GM12878 (cell line): ENCODE data around the gene RBBP4. TPM values are rescaled to one million over a fixed set of nuclear protein-coding genes. Genes with fewer than 3 reads are reported as not detected.

Experiments used
- ATAC-seq: fragments of 200-7000 bp; cut with Tn5 transposase; 3 replicates; pipeline ENCODE4 v1.9.1; 2020; ENCODE audit warnings: mild to moderate bottlenecking, moderate library complexity
- BruUV-seq: library from RNA; stranded (reverse); fragments of 400-500 nt; replicated peaks from 2 replicates; lab custom pipeline; 2021; lab: Mats Ljungman, UMichigan
- CTCF ChIA-PET: fragments of 300-600 bp; sonication (Branson Sonifier 250); formaldehyde crosslinking; extraction: SDS; loops from one replicate; lab custom pipeline; 2021; ENCODE audit warnings: inconsistent platforms; lab: Yijun Ruan, JAX
- POLR2A ChIA-PET: fragments of 350-600 bp; formaldehyde crosslinking; extraction: SDS; loops from one replicate; lab custom pipeline; 2021; ENCODE audit warnings: inconsistent platforms; lab: Charles Lee
- RAD21 ChIA-PET: fragments of 300-600 bp; sonication (Branson Sonifier 250); formaldehyde crosslinking; loops from one replicate; lab custom pipeline; 2023; ENCODE audit warnings: antibody characterized with exemption; ENCODE audit not compliant: unreplicated experiment; lab: Charles Lee
- SMC1A ChIA-PET: fragments of 300-600 bp; sonication (Branson Sonifier 250); formaldehyde crosslinking; loops from one replicate; lab custom pipeline; 2023; ENCODE audit not compliant: unreplicated experiment, uncharacterized antibody; lab: Charles Lee
- DNase-seq: peaks from one replicate; pipeline ENCODE4 v3.0.0-alpha.2; 2011; ENCODE audit warnings: low read depth, low spot score
- FAIRE-seq: peaks from 3 replicates; lab custom pipeline; 2011; peaks lifted over from hg19 to GRCh38; lab: Jason Lieb, UNC
- H2AFZ ChIP-seq: 2 replicates; pipeline ENCODE4 v1.6.0; 2011; ENCODE audit warnings: low read depth, low read length, control low read depth; ENCODE audit not compliant: control insufficient read depth
- H3K27ac ChIP-seq: 2 replicates; pipeline ENCODE4 v1.5.1; 2011; ENCODE audit warnings: control low read depth; ENCODE audit not compliant: control insufficient read depth, insufficient read depth
- H3K27me3 ChIP-seq, 2 experiments: replicated peaks in 1 of 2; 2 replicates each; pipeline versions ENCODE4 v1.6.0 to v1.6.1; 2011; ENCODE audit warnings: low read length in 1 of 2; ENCODE audit not compliant: control insufficient read depth in 2 of 2, insufficient read depth in 2 of 2
- H3K36me3 ChIP-seq, 2 experiments: 2 replicates each; pipeline ENCODE4 v1.5.1; 2011; ENCODE audit warnings: low read length in 1 of 2; ENCODE audit not compliant: control insufficient read depth in 2 of 2, insufficient read depth in 2 of 2
- H3K4me1 ChIP-seq: 2 replicates; pipeline ENCODE4 v1.6.1; 2011; ENCODE audit warnings: mild to moderate bottlenecking, low read length, moderate library complexity, mixed read lengths; ENCODE audit not compliant: control insufficient read depth, insufficient read depth
- H3K4me2 ChIP-seq: 2 replicates; pipeline ENCODE4 v1.6.0; 2011; ENCODE audit warnings: control low read depth; ENCODE audit not compliant: control insufficient read depth, insufficient read depth
- H3K4me3 ChIP-seq: fragments of 200-600 bp; sonication (generic); 2 replicates; pipeline ENCODE4 v1.5.1; 2016
- H3K79me2 ChIP-seq: 2 replicates; pipeline ENCODE4 v1.6.0; 2011; ENCODE audit warnings: low read length; ENCODE audit not compliant: control insufficient read depth, insufficient read depth
- H3K9ac ChIP-seq: 2 replicates; pipeline ENCODE4 v1.8.0; 2011; ENCODE audit warnings: low read length, control low read depth, mixed read lengths; ENCODE audit not compliant: control insufficient read depth, insufficient read depth
- H3K9me3 ChIP-seq: replicated peaks from 3 replicates; pipeline ENCODE4 v1.5.1; 2011; ENCODE audit warnings: mild to moderate bottlenecking, low read length; ENCODE audit not compliant: control insufficient read depth, insufficient read depth
- H4K20me1 ChIP-seq: 2 replicates; pipeline ENCODE4 v1.6.0; 2011; ENCODE audit not compliant: control insufficient read depth, insufficient read depth
- ATF7 ChIP-seq: fragments of 450-650 bp; IDR thresholded peaks from 2 replicates; pipeline ENCODE4 v1.6.1; 2016; ENCODE audit warnings: low read depth, mild to moderate bottlenecking
- BHLHE40 ChIP-seq, 2 experiments: fragments of 450-650 bp in 1 of 2; IDR thresholded peaks; 2 replicates each; pipeline ENCODE4 v1.6.1; 2011 to 2017; ENCODE audit warnings: low read depth in 2 of 2, borderline replicate concordance in 1 of 2, improper control_type of control experiment in 1 of 2, low read length in 1 of 2, mild to moderate bottlenecking in 1 of 2
- BMI1 ChIP-seq: fragments of 450-650 bp; IDR thresholded peaks from 2 replicates; pipeline ENCODE4 v1.6.1; 2016; ENCODE audit warnings: mild to moderate bottlenecking, moderate library complexity, borderline replicate concordance
- CBFB ChIP-seq: IDR thresholded peaks from 2 replicates; pipeline ENCODE4 v1.6.1; 2016; ENCODE audit warnings: antibody characterized with exemption, low read depth
- CBX3 ChIP-seq: fragments of 200-600 bp; sonication (generic); IDR thresholded peaks from 2 replicates; pipeline ENCODE4 v1.6.1; 2016; ENCODE audit warnings: low read depth, borderline replicate concordance
- CHD1 ChIP-seq: IDR thresholded peaks from 2 replicates; pipeline ENCODE4 v1.6.1; 2012; ENCODE audit warnings: low read depth, low read length, improper control_type of control experiment
- EGR1 ChIP-seq, 2 experiments: IDR thresholded peaks; 1 replicate in 1 of 2; 2 replicates in 1 of 2; pipeline ENCODE4 v1.6.1; 2011 to 2012; ENCODE audit warnings: low read depth in 2 of 2, low read length in 2 of 2, borderline replicate concordance in 1 of 2, mild to moderate bottlenecking in 1 of 2, moderate library complexity in 1 of 2
- EP300 ChIP-seq, 2 experiments: fragments of 150-350 bp in 1 of 2; IDR thresholded peaks; 2 replicates each; pipeline ENCODE4 v1.6.1; 2011 to 2012; ENCODE audit warnings: low read depth in 2 of 2, low read length in 2 of 2, borderline replicate concordance in 1 of 2, improper control_type of control experiment in 1 of 2, inconsistent platforms in 1 of 2; ENCODE audit not compliant: control insufficient read depth in 1 of 2
- IKZF1 ChIP-seq: fragments of 450-650 bp; conservative IDR thresholded peaks from 2 replicates; pipeline ENCODE4 v1.6.1; 2017; ENCODE audit warnings: antibody characterized with exemption, mild to moderate bottlenecking
- IRF4 ChIP-seq: IDR thresholded peaks from 2 replicates; pipeline ENCODE4 v1.6.1; 2011; ENCODE audit warnings: low read depth, low read length
- LARP7 ChIP-seq: fragments of 450-650 bp; IDR thresholded peaks from 2 replicates; pipeline ENCODE4 v1.6.1; 2017; ENCODE audit warnings: mild to moderate bottlenecking
- MEF2B ChIP-seq: fragments of 450-650 bp; IDR thresholded peaks from 2 replicates; pipeline ENCODE4 v1.6.1; 2018; ENCODE audit warnings: mild to moderate bottlenecking, moderate library complexity; ENCODE audit not compliant: partially characterized antibody, poor library complexity, severe bottlenecking
- NR2F1 ChIP-seq: fragments of 450-650 bp; conservative IDR thresholded peaks from 2 replicates; pipeline ENCODE4 v1.6.1; 2017; ENCODE audit warnings: mild to moderate bottlenecking
- RAD51 ChIP-seq: fragments of 450-650 bp; IDR thresholded peaks from 2 replicates; pipeline ENCODE4 v1.6.1; 2016; ENCODE audit warnings: moderate library complexity, mild to moderate bottlenecking, inconsistent platforms
- RELB ChIP-seq: fragments of 450-650 bp; IDR thresholded peaks from 2 replicates; pipeline ENCODE4 v1.6.1; 2017; ENCODE audit warnings: low read depth, mild to moderate bottlenecking, moderate library complexity
- RUNX3 ChIP-seq: IDR thresholded peaks from 2 replicates; pipeline ENCODE4 v1.6.1; 2012; ENCODE audit warnings: low read length, inconsistent platforms
- SIN3A ChIP-seq: IDR thresholded peaks from 2 replicates; pipeline ENCODE4 v1.6.1; 2012; ENCODE audit warnings: low read depth, low read length, improper control_type of control experiment
- SIX5 ChIP-seq: IDR thresholded peaks from 2 replicates; pipeline ENCODE4 v1.6.1; 2011; ENCODE audit warnings: mild to moderate bottlenecking, low read depth, low read length, moderate library complexity; ENCODE audit not compliant: severe bottlenecking
- SP1 ChIP-seq: IDR thresholded peaks from one replicate; pipeline ENCODE4 v1.6.1; 2011; ENCODE audit warnings: low read depth, low read length
- STAT3 ChIP-seq: IDR thresholded peaks from 2 replicates; pipeline ENCODE4 v1.6.1; 2011; ENCODE audit warnings: low read depth, low read length, improper control_type of control experiment
- TCF12 ChIP-seq: IDR thresholded peaks from 2 replicates; pipeline ENCODE4 v1.6.1; 2011; ENCODE audit warnings: low read depth, mild to moderate bottlenecking, low read length
- ZNF384 ChIP-seq: IDR thresholded peaks from 2 replicates; pipeline ENCODE4 v1.6.1; 2012; ENCODE audit warnings: low read depth, mild to moderate bottlenecking, low read length, improper control_type of control experiment, borderline replicate concordance
- WGBS: methylation state at CpG from one replicate; pipeline ENCODE4 v1.1.6; 2016; ENCODE audit warnings: low lambda C conversion rate; ENCODE audit not compliant: insufficient replicate concordance, insufficient coverage; ENCODE audit errors: missing lambda C conversion rate; 5-methylcytosine and 5-hydroxymethylcytosine counted together
- in situ Hi-C: fragments of 300-500 bp; cut with MboI; formaldehyde crosslinking; loops from 9 replicates; pipeline ENCODE4 v1.14.3; 2018; ENCODE audit warnings: mixed read lengths
- intact Hi-C: fragments of 100-400 bp; cut with micrococcal nuclease; formaldehyde crosslinking; loops from one replicate; pipeline ENCODE4 v1.14.2; 2022; ENCODE audit not compliant: unreplicated experiment
- polyA plus RNA-seq, 11 experiments: library from polyadenylated mRNA; depleted of rRNA in 4 of 11; unstranded in 6 of 11; stranded (reverse) in 5 of 11; fragments of >200 nt; fragmentation: Nextera tagmentation in 4 of 11; fragmentation: Illumina TruSeq in 1 of 11; extraction: Ambion mirVana in 4 of 11; extraction: Trizol in 1 of 11; gene quantifications; 1 replicate in 1 of 11; 2 replicates in 10 of 11; pipeline versions ENCODE4 v1.2.1 to v1.2.3, GENCODE V29; 2011 to 2016; ENCODE audit warnings: inconsistent platforms in 2 of 11, missing spikeins in 2 of 11, low read depth in 1 of 11
- total RNA-seq, 4 experiments: library from RNA; depleted of rRNA in 3 of 4; stranded (reverse); fragments of >200 nt in 3 of 4; fragmentation: Illumina TruSeq in 1 of 4; extraction: Trizol in 1 of 4; gene quantifications; 2 replicates each; pipeline versions ENCODE4 v1.2.1 to v1.2.3, GENCODE V29; 2013 to 2021
- TF ChIP-seq, protein P1 (sequence below): IDR thresholded peaks from 2 replicates; pipeline ENCODE4 v1.6.1; 2012; ENCODE audit warnings: low read depth, low read length, improper control_type of control experiment

The RBBP4 gene
- total and polyA plus RNA-seq, 10 of the 15 experiments (the other 5 are each of a cell fraction or from before 2014, with no cell fraction given), result 120 to 357 (median 231) TPM

- Histone ChIP-seq H3K79me2 (no peaks in the 10 kb centered on the region), H3K9me3 (no peaks in the 10 kb centered on the region), H4K20me1 (no peaks in the 10 kb centered on the region), H3K4me1 (peaks cover 7% of the 10 kb centered on the region), H3K27me3 (no peaks in the 10 kb centered on the region; a peak in 1 of 4 replicates), H3K36me3 (no peaks in the 10 kb centered on the region), H3K27ac (no peak overlapping the region), H3K4me3 (no peak overlapping the region), H3K4me2 (0 out of 2 replicates have a peak overlapping the region, but pooled peaks have one; percentile 9), H3K9ac (no peak overlapping the region), H2AFZ (no peak overlapping the region)
- BruUV-seq, result no TSS peak
- peak; percentile 84 for ATAC-seq
- in situ Hi-C loops (no loop called here), intact Hi-C loops (no loop called here)
- RAD21 ChIA-PET, result interaction anchor here (0.8 to 1.3 kb wide), 3 partner anchors 21 to 213 kb away, joined by 3 to 9 read pairs (median 3); no protein-coding TSS in a partner anchor
- CTCF ChIA-PET, result interaction anchor here (0.8 to 2.6 kb wide), 6 partner anchors 9 to 39 kb away, joined by 3 to 12 read pairs (median 6); no protein-coding TSS in a partner anchor
- no peak for FAIRE-seq
- POLR2A ChIA-PET, result interaction anchor here (0.5 to 0.8 kb wide), 3 partner anchors 16 to 40 kb away, joined by 3 to 5 read pairs (median 4); no protein-coding TSS in a partner anchor
- SMC1A ChIA-PET, result interaction anchor here (0.6 to 1.7 kb wide), 5 partner anchors 21 to 42 kb away, joined by 3 to 8 read pairs (median 3); no protein-coding TSS in a partner anchor
- no peak for DNase-seq
- 11% methylated on average over 9 of the region's 9 CpGs for WGBS
- no peak for TF ChIP-seq CBX3
- TF ChIP-seq EGR1 (IDR thresholded peaks at IDR 0.05; ENCODE audit: borderline replicate concordance in 1 of 2, low read depth in 2 of 2, low read length in 2 of 2), result peak in 1 of 2 experiments; percentile 61; a peak in 1 of 3 replicates
- no peak for TF ChIP-seq CBFB
- no peak for TF ChIP-seq MEF2B
- TF ChIP-seq RELB, result no peak
- TF ChIP-seq, protein P1, sequence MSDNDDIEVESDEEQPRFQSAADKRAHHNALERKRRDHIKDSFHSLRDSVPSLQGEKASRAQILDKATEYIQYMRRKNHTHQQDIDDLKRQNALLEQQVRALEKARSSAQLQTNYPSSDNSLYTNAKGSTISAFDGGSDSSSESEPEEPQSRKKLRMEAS, result no peak
- 0 out of 4 replicates have a peak, but pooled peaks of 1 of the 2 experiments have one; percentile 27 for TF ChIP-seq EP300 (IDR thresholded peaks at IDR 0.05; ENCODE audit: borderline replicate concordance in 1 of 2, control insufficient read depth in 1 of 2, low read depth in 2 of 2, low read length in 2 of 2)
- peak; percentile 51; the same call in 1 of the 2 replicates for TF ChIP-seq IKZF1
- TF ChIP-seq CHD1, result no peak
- no peak for TF ChIP-seq IRF4
- TF ChIP-seq SP1, result peak; percentile 10
- TF ChIP-seq ATF7, result peak; percentile 23; the same call in 1 of the 2 replicates
- peak; percentile 67; the same call in 1 of the 2 replicates for TF ChIP-seq TCF12
- TF ChIP-seq SIN3A, result peak; percentile 77; the same call in 1 of the 2 replicates
- no peak for TF ChIP-seq ZNF384
- peak; percentile 57; the same call in 1 of the 2 replicates for TF ChIP-seq NR2F1
- no peak for TF ChIP-seq RAD51
- no peak for TF ChIP-seq LARP7
- no peak for TF ChIP-seq SIX5
- TF ChIP-seq RUNX3, result peak; percentile 63
- TF ChIP-seq BHLHE40 (IDR thresholded peaks at IDR 0.05; ENCODE audit: borderline replicate concordance in 1 of 2, low read depth in 2 of 2, low read length in 1 of 2), result peak; percentile 53 to 82; a peak in 3 of 4 replicates
- peak; percentile 94 for TF ChIP-seq BMI1
- TF ChIP-seq STAT3, result no peak
Measured at GRCh38 chr1:32733582-32734321, 82.7 kb downstream of the RBBP4 start.
